NAMALWA (cell line): Measurements from ENCODE around the gene FXR2.
A peak's percentile ranks its signal among the peaks of the same experiment; 100 is the strongest.

ENCODE experiments used
- DNase-seq: peaks from one replicate; pipeline ENCODE4 v3.0.0-alpha.2; 2015; ENCODE audit warnings: low spot score

Gene FXR2

GRCh38 chr17:7570351-7570750, 44.3 kb downstream of the FXR2 start:
- DNase-seq: no peak

- no peak for DNase-seq
Measured at GRCh38 chr17:7569571-7569970, 45.1 kb downstream of the FXR2 start.

GRCh38 chr17:7563115-7563869, 51.4 kb downstream of the FXR2 start:
- DNase-seq: no peak

- DNase-seq: no peak
Measured at GRCh38 chr17:7562208-7562605, 52.5 kb downstream of the FXR2 start.

GRCh38 chr17:7561589-7562207, 53.0 kb downstream of the FXR2 start, which contains the start of gene SENP3:
TSS of gene SENP3 (plus strand) at chr17:7561919. CDS start at chr17:7563077, 1,158 bp downstream.
- peak; percentile 81 for DNase-seq

- DNase-seq: peak; percentile 65
Measured at GRCh38 chr17:7561028-7561575, 53.6 kb downstream of the FXR2 start.

- DNase-seq: no peak
Measured at GRCh38 chr17:7560172-7561027, 54.3 kb downstream of the FXR2 start.

- no peak for DNase-seq
Measured at GRCh38 chr17:7559320-7560171, 55.2 kb downstream of the FXR2 start.

- no peak for DNase-seq
Measured at GRCh38 chr17:7558544-7559319, 56.0 kb downstream of the FXR2 start, which contains the start of gene TNFSF13. TSS of gene TNFSF13 (plus strand) at chr17:7558750. CDS start at chr17:7559040, 290 bp downstream.

GRCh38 chr17:7557775-7558543, 56.7 kb downstream of the FXR2 start:
- DNase-seq: no peak

- no peak for DNase-seq
Measured at GRCh38 chr17:7557147-7557764, 57.4 kb downstream of the FXR2 start.

- DNase-seq: no peak
Measured at GRCh38 chr17:7556627-7557026, 58.1 kb downstream of the FXR2 start.

GRCh38 chr17:7555320-7555948, 59.3 kb downstream of the FXR2 start:
- peak; percentile 13 for DNase-seq

- no peak for DNase-seq
Measured at GRCh38 chr17:7553356-7553755, 61.3 kb downstream of the FXR2 start.

GRCh38 chr17:7552621-7553051, 62.1 kb downstream of the FXR2 start:
- no peak for DNase-seq

- DNase-seq: no peak
Measured at GRCh38 chr17:7551396-7551795, 63.3 kb downstream of the FXR2 start.

GRCh38 chr17:7550344-7550743, 64.4 kb downstream of the FXR2 start:
- no peak for DNase-seq

GRCh38 chr17:7549401-7550055, 65.2 kb downstream of the FXR2 start:
- no peak for DNase-seq
